NCI-H1417 (cell line): ENCODE results near the gene CNNM2.

ENCODE experiments used
- DNase-seq, 3 experiments: peaks; one replicate each; lab custom pipeline; 2025; lab: John Stamatoyannopoulos, UW

CNNM2 gene

GRCh38 chr10:103072891-103073290 lies 154.8 kb downstream of the CNNM2 start:
- no peak for DNase-seq

- DNase-seq, result no peak
These were observed 158.9 kb downstream of the CNNM2 start for GRCh38 chr10:103077020-103077419.

GRCh38 chr10:103077491-103078308 lies 159.6 kb downstream of the CNNM2 start:
- no peak for DNase-seq

- no peak for DNase-seq
These were observed 160.2 kb downstream of the CNNM2 start for GRCh38 chr10:103078309-103078615.

GRCh38 chr10:103078676-103079075 lies 160.6 kb downstream of the CNNM2 start:
- DNase-seq, result no peak

- DNase-seq, result no peak
These were observed 161.0 kb downstream of the CNNM2 start for GRCh38 chr10:103079100-103079499.

GRCh38 chr10:103079946-103080345 lies 161.9 kb downstream of the CNNM2 start:
- DNase-seq, result no peak

GRCh38 chr10:103080891-103081581 lies 162.9 kb downstream of the CNNM2 start:
- no peak for DNase-seq

GRCh38 chr10:103082683-103083082 lies 164.6 kb downstream of the CNNM2 start:
- no peak for DNase-seq

GRCh38 chr10:103083266-103083976 lies 165.3 kb downstream of the CNNM2 start:
- no peak for DNase-seq

- DNase-seq, result no peak
These were observed 165.9 kb downstream of the CNNM2 start for GRCh38 chr10:103083977-103084320.

- no peak for DNase-seq
These were observed 168.2 kb downstream of the CNNM2 start for GRCh38 chr10:103086261-103086660.

- DNase-seq, result no peak
These were observed 168.7 kb downstream of the CNNM2 start for GRCh38 chr10:103086799-103087198.

- DNase-seq, result no peak
These were observed 171.4 kb downstream of the CNNM2 start for GRCh38 chr10:103089493-103089892.

GRCh38 chr10:103090911-103091310 lies 172.8 kb downstream of the CNNM2 start:
- no peak for DNase-seq

GRCh38 chr10:103095005-103095404 lies 176.9 kb downstream of the CNNM2 start:
- DNase-seq, result no peak

- no peak for DNase-seq
These were observed 178.0 kb downstream of the CNNM2 start for GRCh38 chr10:103096130-103096529.

GRCh38 chr10:103098240-103098639 lies 180.1 kb downstream of the CNNM2 start:
- DNase-seq, result no peak

GRCh38 chr10:103100620-103101019 lies 182.5 kb downstream of the CNNM2 start:
- DNase-seq, result no peak

GRCh38 chr10:103102195-103102594 lies 184.1 kb downstream of the CNNM2 start:
- DNase-seq, result no peak

- DNase-seq, result no peak
These were observed 185.9 kb downstream of the CNNM2 start for GRCh38 chr10:103103989-103104388.

GRCh38 chr10:103104721-103105120 lies 186.6 kb downstream of the CNNM2 start:
- DNase-seq, result no peak

GRCh38 chr10:103105462-103105861 lies 187.4 kb downstream of the CNNM2 start:
- no peak for DNase-seq
